Thoracic aorta (tissue), 2 donors: ENCODE measurements around the gene IRX1. TPM values are rescaled to one million over a fixed set of nuclear protein-coding genes. Genes with fewer than 3 reads are reported as not detected.

Experiments used
- ATAC-seq: fragments of 150-250 bp; one replicate; pipeline ENCODE4 v1.8.0; 2017; ENCODE audit warnings: low read depth; ENCODE audit not compliant: insufficient number of reproducible peaks, low FRiP score
- DNase-seq: peaks from one replicate; pipeline ENCODE4 v3.0.0-alpha.2; 2020; ENCODE audit warnings: low spot score
- H3K27ac ChIP-seq, 2 donors: fragments of 200-600 bp; sonication (generic); 1 replicate in 1 of 2; 2 replicates in 1 of 2; pipeline ENCODE4 v1.5.1; 2016; ENCODE audit warnings: mild to moderate bottlenecking in 2 of 2, moderate library complexity in 2 of 2
- H3K27me3 ChIP-seq: fragments of 200-600 bp; sonication (generic); replicated peaks from 2 replicates; pipeline ENCODE4 v1.6.0; 2016; ENCODE audit warnings: mild to moderate bottlenecking; ENCODE audit not compliant: insufficient read depth
- H3K36me3 ChIP-seq: fragments of 200-600 bp; sonication (generic); one replicate; pipeline ENCODE4 v1.5.1; 2016
- H3K4me1 ChIP-seq, 2 donors: fragments of 200-600 bp; sonication (generic); 1 replicate in 1 of 2; 2 replicates in 1 of 2; pipeline versions ENCODE4 v1.5.1 to v1.6.0; 2016; ENCODE audit warnings: low read depth in 2 of 2, mild to moderate bottlenecking in 1 of 2; ENCODE audit not compliant: control insufficient read depth in 1 of 2
- H3K4me3 ChIP-seq: fragments of 200-600 bp; sonication (generic); 2 replicates; pipeline ENCODE4 v1.5.1; 2016; ENCODE audit warnings: mild to moderate bottlenecking
- H3K9me3 ChIP-seq: fragments of 200-600 bp; sonication (generic); 2 replicates; pipeline ENCODE4 v1.5.1; 2016
- total RNA-seq, 2 donors: library from RNA; depleted of rRNA; stranded (reverse); fragments of >200 nt; gene quantifications; one replicate each; pipeline versions ENCODE4 v1.1.0 to v1.2.3, GENCODE V29; 2016
- TF ChIP-seq, protein P1 (sequence below): fragments of 200-600 bp; sonication (generic); IDR thresholded peaks from one replicate; pipeline ENCODE4 v1.5.1; 2019; ENCODE audit warnings: antibody characterized with exemption

Gene IRX1
- total RNA-seq, 2 donors from 2014 or later, result 5.7 to 11.1 TPM

DNA sequence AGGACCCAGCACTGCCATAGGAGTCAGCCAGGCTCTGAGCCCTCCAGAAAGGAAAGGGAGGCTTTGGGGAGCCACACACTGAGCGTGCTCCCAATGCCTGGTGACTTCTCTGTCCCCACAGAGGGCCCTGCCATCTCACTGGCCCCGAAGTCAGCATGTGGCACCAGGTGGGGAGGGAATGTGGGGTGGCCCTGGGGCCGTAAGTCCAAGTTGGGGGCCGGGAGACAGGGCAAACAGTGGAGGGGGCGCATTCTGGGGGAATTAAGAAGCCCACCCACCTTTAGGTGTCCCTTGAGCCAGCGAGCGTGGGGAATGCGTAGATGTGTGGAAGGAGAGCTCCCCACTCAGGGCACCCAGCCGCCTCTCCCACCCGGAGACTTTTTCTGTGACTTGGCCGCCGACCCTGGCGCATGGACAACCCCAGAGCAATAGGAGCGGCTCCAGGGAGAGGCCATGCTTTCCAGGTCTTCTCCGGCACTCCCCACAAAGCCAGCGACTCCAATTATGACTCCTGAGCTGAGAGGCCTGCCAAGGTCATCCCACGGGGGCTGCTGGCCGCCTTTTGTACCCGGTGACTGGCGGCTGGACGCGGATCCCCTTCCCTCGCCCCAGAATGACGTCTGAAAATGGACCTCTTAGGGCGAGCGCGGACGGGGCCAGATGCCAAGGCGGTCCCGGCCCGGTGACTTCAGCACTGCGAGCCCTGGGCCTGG, 9.8 kb downstream of the IRX1 start:
- ATAC-seq (no peak), DNase-seq (no peak)
- Histone ChIP-seq H3K27ac (no peak overlapping the region), H3K4me3 (no peak overlapping the region), H3K4me1 (no peaks in the 10 kb centered on the region), H3K27me3 (no peaks in the 10 kb centered on the region), H3K9me3 (no peaks in the 10 kb centered on the region), H3K36me3 (no peaks in the 10 kb centered on the region)
- TF ChIP-seq, protein P1, sequence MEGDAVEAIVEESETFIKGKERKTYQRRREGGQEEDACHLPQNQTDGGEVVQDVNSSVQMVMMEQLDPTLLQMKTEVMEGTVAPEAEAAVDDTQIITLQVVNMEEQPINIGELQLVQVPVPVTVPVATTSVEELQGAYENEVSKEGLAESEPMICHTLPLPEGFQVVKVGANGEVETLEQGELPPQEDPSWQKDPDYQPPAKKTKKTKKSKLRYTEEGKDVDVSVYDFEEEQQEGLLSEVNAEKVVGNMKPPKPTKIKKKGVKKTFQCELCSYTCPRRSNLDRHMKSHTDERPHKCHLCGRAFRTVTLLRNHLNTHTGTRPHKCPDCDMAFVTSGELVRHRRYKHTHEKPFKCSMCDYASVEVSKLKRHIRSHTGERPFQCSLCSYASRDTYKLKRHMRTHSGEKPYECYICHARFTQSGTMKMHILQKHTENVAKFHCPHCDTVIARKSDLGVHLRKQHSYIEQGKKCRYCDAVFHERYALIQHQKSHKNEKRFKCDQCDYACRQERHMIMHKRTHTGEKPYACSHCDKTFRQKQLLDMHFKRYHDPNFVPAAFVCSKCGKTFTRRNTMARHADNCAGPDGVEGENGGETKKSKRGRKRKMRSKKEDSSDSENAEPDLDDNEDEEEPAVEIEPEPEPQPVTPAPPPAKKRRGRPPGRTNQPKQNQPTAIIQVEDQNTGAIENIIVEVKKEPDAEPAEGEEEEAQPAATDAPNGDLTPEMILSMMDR, result no peak

DNA sequence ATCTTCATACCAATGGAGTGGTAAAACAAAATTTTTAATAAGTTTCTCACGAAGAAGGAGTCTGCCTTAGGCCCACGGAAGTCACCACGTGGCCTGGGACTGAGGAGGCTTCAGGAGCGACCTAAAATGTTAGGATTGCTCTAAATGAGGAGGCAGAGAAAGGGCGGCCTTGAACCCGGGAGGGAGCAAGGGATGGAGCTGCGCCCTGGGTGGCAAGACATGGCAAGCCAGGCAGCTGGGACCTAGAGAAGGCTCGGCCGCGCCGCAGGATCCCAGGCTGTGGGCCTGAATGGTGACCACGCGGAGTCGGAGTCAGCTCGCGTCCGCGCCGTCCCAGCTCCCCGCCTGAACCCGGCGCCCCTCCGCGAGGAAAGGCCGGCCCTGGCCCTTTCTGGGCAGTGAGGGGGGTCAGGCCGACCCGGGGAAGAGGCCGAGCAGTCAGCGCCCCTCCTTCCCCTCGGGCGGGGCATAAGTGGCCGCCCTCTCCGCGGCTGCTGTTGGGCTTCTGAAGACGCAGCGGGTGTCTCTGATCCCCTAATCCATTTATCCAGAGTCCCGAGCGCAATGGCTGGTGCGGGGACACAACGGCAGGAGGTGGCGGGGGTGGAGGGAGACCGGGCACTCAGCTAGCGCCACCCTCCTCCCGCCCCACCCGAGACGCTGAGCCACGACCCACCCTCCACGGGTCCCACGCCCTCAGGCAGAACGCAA, 10.6 kb downstream of the IRX1 start:
- no peaks in the 10 kb centered on the region for H3K27me3 ChIP-seq

DNA sequence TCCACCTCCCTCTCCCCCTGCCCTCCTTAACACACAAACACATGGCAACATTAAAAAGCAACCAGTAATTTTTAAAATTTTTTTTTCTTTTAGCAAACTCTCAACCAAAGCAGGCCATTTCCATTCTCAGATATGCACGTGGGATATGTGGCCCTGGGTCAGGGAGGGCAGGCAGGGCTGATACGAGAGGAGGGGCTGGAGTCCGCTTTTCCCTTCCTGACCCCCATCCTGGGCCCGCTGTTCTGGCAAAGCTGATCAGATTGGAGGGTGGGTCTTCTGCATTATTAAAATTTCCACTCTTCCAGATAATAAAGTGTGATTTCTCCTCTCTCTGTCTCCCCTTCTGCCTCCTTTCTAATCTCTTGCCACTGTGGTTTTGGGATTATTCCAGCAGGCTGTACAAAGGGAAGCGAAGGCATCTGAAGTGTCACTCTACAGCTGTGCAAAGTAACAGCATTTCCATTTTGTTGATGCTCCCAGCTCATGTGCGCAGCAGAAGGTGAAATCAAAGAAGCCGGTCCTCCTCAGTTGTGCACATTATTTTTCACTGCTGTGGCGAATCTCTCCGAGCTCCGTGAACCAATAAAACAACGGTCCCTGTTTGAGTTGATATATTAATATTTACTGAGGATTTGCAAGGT, 12.0 kb downstream of the IRX1 start:
- no peak overlapping the region for H3K4me3 ChIP-seq
- no peak for ATAC-seq
- TF ChIP-seq, protein P1, result no peak
- no peak overlapping the region for H3K27ac ChIP-seq
- H3K4me1 ChIP-seq, result no peaks in the 10 kb centered on the region
- H3K27me3 ChIP-seq, result no peaks in the 10 kb centered on the region
- H3K9me3 ChIP-seq, result no peaks in the 10 kb centered on the region
- H3K36me3 ChIP-seq, result no peaks in the 10 kb centered on the region
- DNase-seq, result no peak

More for the DNA sequence above, 10.6 kb downstream of the IRX1 start:
- TF ChIP-seq, protein P1, result no peak
- DNase-seq (no peak), ATAC-seq (no peak)
- Histone ChIP-seq H3K4me3 (no peak overlapping the region), H3K9me3 (no peaks in the 10 kb centered on the region), H3K36me3 (no peaks in the 10 kb centered on the region), H3K4me1 (no peaks in the 10 kb centered on the region), H3K27ac (no peak overlapping the region)

DNA sequence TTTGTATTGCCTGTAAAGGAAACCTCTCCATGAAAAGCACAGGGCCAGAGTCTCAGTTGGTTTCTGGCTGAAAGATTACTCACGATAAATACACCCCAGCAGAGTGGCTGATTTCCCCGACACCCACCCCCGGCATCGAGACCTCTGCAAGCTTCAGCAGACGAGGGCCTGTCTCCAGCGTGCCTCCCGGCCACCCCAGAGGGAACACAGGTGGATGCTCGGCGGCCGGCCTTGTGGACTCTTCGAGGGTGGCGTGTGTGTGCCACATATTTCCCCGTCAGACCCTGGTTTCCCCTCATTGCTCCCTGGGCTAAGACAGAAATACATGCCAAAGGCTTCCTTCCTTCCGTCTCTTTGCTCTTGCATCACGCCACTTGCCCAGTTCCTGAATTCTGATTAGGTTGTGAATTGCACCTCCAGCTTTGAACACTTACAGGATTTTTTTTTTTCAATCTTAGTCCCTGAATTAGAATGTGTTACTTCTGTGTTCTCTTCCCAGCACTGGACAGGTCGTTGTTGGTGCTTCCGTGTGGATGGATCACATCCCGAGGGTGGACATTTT, 13.6 kb downstream of the IRX1 start:
- Histone ChIP-seq H3K27ac (no peak overlapping the region), H3K4me3 (no peak overlapping the region), H3K9me3 (no peaks in the 10 kb centered on the region), H3K27me3 (no peaks in the 10 kb centered on the region), H3K4me1 (no peaks in the 10 kb centered on the region), H3K36me3 (no peaks in the 10 kb centered on the region)
- ATAC-seq (no peak), DNase-seq (no peak)
- TF ChIP-seq, protein P1, result no peak

DNA sequence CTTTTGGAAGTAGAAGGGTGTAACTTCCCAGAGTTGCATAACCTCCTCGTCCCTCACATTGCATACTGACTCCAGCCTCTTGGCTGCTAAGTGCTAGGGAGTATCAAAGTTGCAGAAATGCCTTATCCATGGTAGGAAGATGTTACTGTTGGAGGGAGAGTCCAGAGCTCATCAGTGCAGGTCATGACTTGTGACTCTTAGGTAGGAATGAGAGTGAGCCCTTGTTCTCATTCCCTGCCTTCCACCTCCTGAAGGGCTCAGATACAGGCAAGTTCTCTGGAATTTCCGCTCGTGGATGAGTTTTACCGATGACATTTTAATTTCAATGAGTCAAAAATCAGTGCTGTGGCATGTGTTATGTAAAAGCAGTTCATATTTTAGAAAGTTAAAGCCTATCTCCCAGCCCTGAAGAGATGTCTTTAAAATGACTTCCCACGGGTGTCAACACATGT, 17.0 kb downstream of the IRX1 start:
- TF ChIP-seq, protein P1, result no peak
- Histone ChIP-seq H3K27me3 (no peaks in the 10 kb centered on the region), H3K27ac (no peak overlapping the region), H3K9me3 (no peaks in the 10 kb centered on the region), H3K4me3 (no peak overlapping the region), H3K36me3 (no peaks in the 10 kb centered on the region), H3K4me1 (no peaks in the 10 kb centered on the region)
- ATAC-seq (no peak), DNase-seq (no peak)
